HG02840 (cell line): ENCODE measurements around the gene BZW1.

ENCODE experiments used
- ATAC-seq: cut with Tn5 transposase; IDR thresholded peaks from one replicate; pipeline ENCODE4 v1.9.1; 2021; ENCODE audit warnings: mild to moderate bottlenecking, moderate library complexity, moderate number of reproducible peaks; ENCODE audit not compliant: unreplicated experiment, low FRiP score

Gene BZW1

DNA sequence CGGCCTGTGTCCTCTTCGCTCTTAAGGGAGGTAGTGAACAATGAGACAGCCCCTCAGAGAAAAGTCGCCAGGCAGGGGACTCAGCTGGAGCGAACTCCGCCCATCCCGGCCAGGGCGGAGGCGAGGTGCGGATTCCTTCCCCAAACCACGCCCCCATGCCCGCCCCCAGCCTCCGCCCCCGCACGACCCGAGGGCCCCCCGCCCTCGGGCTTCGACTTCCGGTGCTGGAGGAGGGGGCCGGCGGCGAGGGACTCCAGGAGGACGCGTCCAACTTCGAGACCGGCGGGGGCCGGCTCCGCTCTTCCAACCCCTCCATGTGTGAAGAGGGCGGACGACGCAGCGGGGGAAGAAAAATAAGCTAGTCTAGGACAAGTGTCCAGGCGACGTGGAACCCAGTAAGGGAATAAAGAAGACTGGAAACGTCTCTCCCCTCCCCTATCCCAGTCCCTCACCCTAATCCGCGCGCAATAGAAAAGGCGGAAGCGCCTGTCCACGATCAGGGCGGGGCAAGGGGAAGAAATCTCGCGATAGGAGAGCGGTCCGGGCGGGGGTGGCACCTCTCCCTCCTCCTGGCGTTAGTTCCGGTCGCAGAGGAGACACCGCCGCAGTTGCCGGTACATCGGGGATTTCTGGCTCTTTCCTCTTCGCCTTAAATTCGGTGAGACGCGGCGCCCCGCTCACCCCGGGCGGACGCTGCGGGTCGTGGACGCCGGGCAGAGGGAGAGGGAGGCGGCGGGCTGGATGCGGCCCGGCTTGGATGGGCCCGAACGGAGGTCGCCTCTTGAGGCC lies at the start of gene BZW1:
TSS of gene BZW1 (plus strand) at position 578 of the 789 bp plus-strand sequence. CDS start 1,308 bp downstream, outside the sequence.
- peak; percentile 82 for ATAC-seq

DNA sequence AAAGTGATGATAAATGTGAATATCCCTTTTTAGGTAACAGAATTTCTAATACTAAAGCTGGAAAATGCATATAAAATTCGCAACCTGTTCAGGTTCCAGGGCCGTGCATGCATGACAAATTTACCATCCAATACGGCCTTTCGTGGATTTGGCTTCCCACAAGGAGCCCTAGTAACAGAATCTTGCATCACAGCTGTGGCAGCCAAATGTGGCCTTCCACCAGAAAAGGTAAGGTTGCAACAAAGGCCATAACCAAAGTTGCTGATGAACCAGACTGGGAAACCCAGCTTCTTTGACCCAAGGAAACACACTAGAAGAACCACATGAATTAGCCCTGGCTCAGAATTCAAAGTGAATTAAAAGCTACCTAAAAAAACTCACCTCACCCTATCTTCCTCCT lies 49.6 kb upstream of the BZW1 start:
- ATAC-seq, result no peak

DNA sequence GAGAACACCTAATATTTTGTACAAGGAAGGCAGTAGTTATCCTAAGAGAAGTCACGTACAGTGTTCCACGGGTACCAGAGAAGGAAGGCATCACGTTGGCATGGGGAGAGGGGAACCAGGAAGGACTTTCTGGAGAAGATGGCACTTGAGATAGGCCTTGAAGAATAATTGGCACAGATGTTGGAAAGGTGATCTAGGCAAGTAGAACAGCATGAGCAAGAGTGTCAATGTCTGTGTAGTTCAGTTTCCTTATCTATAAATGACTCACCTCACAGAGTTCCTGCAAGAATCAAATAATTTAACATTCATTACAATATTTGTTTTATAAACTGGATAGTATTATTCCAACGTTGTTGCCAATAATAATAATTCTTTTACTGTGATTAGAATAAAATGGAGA lies 48.3 kb upstream of the BZW1 start:
- ATAC-seq, result no peak

DNA sequence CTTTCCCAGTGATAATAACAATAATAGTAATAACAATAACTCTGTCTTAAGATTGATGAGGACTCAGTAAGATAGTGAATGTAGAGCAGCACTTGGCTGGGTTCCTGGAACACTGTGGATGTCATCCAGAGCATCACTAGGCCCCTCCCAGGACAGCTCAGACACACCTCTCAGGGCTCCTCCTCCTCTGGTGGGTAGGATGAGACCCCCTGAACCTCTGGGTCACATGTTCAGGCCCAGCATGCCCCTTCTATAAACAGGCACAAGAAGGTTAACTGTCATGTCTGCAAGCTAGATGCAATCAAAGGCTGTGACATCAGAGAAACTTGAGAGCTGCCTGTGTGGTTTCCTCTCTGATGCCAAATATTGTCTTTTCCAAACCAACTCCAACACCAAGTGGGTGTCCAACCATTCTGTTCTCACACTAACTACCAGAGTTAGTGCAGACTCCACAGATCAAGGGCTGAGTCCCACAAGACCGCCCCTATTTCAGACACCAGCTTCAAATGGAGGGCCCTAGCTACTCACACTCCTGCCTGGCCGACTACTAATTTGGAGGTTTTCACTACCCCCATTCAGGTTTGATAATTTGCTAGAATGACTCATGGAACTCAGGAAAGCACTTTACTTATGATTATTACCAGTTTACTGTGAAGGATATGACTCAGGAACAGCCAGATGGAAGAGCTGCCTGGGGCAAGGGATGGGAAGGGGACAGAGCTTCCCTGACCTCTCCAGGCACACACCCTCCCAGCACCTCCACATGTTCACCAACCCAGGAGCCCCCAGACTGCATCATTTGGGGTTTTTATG lies 46.4 kb upstream of the BZW1 start:
- no peak for ATAC-seq

DNA sequence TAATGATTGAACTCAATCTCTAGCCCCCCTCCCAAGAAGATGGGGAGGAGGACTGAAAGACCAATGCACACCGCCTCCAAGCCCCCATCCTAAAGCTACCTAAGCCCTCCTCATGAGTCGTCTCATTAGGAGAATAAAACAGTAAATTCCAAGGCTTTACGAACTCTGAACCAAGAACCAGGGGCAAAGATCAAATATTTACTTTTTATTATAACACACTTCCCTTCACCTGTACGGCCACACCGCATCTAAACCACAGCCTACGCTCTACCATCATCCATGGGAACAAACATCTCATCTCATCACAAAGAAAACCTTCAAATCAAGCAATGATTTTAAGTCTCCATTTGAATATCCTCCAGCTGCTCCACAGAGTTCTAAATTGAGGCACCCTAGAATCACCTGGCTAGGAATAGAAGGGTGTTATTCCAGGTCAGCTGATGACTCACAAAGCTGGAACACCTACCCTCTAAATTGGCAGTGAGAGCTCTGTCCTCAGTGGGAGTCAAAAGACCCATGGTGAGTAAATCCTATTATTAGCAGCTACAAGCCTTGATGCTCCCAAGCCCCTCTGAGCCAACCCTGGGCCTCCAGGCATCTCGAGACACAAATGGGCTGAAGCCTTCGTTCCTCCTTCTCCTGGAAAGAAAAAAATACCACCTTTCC lies 45.6 kb upstream of the BZW1 start:
- ATAC-seq, result no peak

DNA sequence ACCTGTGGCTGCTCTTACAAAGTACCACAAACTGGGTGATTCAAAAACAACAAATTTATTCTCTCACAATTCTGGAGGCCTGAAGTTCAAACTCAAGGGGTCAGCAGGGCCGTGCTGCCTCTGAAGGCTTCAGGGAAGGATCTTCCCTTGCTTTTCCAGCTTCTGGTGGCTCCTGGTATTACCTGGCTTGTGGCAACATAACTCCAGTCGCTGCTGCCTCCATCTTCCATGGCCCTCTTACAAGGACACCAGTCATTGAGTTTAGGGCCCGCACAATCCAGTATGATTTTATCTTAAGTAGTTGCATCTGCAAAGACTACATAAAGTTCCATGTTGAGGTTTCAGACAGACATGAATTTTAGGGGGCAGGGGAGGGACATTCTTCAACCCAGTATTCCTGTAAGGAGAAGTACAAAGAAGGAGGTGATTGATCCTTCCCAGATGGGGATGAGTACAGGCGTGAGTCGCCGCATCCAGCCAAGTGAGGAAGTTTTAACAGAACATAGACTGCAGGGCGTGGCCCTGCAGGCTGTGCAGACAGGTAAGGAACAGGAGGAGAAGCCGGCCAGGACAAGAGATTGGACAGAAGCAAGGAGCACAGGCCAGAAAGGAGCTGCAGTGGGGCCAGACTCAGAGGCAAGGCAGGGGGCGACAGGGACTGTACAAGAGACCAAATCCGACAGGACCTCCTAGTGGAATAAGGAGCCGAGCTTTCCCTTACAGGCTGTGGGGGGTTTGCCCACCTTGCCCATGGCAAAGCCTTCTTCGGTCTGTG lies 44.4 kb upstream of the BZW1 start:
- ATAC-seq, result no peak

DNA sequence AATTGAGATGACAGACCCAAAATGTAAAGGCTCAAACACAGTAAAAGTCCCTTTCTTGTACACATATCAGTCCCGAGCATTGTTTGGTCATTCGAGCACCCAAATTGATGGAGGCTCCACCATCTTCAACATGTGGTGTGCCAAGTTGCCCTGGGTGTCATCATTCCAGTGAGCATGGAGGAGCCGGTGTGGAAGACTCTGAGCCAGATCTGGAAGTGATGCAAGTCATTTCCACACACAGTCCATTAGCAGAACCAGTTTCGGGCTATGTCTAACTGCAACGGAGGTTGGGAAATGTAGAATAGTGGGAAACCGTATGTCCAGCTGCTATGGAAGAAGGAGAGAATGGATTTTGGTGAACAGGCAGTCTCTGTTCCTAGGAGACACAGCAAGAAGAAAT lies 40.9 kb upstream of the BZW1 start:
- no peak for ATAC-seq

DNA sequence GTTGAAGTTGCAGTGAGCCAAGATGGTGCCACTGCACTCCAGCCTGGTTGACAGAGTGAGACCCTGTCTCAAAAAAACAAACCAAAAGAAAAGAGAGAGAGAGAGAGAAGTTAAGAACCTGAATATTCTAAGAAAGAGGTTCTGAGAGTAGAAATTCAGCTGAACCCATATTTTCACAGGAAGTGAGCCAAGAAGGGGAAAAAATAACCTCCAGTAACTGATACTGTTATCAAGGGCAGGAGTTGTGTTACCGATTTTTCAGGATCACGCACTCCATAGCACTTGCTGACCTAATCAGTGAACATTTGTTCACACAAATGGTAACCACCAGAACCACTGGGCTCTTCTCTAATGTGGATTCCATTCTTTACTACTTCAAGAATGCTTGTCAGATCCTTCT lies 39.1 kb upstream of the BZW1 start:
- no peak for ATAC-seq

DNA sequence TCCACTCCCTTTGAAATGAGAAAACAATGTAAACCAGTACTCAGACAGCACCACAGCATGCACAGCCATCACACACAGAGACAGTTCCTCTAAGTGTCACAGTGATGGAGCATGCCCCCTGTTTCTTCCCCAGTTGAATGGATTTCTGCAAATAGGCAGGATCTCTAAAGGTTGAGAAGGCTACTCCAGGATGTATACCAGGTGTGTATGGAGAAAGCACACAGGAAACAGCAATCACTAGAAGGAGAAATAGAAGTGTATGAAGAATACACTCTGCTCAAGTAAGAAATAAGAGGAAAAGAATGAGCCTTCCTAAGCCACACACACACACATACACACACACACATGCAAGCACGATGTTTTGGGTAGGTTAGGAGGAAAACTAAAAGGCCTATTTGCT lies 38.6 kb upstream of the BZW1 start:
- no peak for ATAC-seq

DNA sequence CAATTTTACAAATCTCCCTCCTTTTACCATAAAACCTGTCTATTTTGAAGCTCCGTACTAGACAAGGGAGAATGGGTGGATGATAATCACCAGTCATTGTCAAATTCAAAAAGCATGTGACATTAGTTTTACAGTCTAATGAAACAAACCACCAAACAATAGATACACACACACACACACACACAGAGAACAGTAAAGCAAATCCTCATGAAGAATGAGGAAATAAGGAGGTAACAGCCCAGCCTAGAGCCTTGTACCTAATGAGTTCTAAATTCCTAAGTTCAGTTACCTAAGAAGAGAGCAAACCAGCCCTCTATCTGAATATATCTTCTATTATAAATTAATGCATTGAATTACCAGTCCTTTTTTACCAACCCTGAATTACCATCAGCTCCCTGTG lies 36.8 kb upstream of the BZW1 start:
- ATAC-seq, result no peak

DNA sequence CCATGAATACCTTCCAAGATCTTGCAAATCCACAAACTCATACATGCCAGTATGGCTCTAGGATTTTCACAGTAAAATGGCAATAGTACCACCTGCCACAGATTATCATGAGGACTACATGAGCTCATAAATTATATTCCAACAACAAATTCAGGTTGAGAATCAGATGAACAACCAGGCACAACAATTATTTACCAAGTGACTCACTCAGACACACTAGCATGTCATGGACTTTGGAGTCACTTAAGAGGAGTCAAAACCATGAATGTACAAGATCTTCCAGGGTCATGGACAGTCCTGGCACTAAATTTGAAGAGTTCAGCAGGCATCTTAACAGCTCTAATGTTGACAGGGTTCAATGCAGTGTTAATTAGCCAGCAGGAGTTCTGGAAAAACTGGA lies 34.4 kb upstream of the BZW1 start:
- ATAC-seq, result no peak

DNA sequence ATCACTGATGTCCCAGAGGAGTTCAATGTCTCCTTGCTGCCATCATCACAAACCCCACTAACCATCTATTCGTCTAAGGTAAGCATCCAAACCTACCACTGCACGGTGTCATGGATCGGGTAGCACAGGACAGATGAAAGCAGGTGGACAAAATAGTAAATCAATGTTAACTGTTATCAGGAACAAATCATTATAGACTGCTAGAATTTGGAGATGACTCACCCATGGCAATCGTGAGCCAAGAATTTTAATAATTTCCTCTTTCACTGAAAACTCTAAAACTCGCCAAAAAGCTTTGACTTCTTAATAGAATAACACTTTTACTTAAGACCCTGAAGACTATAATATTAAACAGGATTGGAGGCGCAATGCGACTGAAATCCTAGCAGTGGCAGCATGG lies 33.7 kb upstream of the BZW1 start:
- no peak for ATAC-seq

DNA sequence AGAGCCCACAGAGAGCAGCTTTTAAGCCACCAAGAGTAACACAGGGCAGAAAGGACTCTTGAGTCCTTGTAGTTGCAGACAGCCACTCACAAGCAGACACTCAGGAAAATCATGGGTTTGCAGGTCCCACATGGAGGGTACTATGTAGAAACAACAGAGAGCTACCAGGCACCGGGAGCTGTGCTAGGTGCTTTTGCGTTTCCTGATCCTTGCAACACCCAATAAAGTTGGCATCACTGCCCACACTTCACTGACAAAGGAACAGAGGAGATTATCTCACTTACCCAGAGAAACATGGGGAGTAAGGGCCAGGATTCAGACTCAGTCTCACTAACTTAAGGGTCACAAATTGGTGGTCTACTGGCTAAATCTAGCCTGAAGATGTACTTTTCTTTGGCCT lies 32.5 kb upstream of the BZW1 start:
- no peak for ATAC-seq

DNA sequence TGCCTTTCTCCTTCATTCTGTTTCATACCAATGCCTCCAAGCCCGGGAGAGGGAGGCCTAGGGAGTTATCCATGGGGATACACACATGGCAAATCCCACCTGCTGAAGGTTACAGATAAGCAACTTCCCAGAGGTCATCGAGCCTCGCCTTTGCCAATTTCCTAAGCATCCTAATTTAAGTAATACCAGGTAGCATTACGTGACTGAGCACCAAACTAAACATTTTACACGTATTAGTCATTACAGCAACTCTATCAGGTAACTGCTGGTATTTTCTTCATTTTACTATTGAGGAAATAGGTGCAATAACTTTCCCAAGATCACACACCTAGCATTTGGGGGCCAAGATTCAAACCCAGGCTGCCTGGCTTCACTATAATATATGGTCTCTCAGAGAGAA lies 30.1 kb upstream of the BZW1 start:
- ATAC-seq, result no peak

DNA sequence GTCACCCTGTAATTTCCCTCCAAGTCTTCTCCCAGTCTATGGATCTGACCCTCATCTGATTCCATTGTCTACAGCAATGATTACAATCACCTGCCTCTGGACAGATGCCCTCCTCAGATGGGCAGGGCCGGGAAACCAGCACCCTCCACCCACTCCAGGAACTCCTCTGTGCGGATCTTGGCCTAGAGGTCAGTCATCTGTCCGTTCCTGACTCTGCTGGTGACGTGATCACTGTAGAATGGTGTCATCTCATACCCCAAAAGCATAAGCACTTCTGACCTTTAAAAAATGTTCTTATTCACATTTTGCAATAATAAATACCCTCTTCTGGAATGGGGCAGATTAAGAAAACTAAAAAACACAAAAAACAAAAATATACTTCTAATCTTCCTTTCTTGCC lies 29.5 kb upstream of the BZW1 start:
- ATAC-seq, result no peak

DNA sequence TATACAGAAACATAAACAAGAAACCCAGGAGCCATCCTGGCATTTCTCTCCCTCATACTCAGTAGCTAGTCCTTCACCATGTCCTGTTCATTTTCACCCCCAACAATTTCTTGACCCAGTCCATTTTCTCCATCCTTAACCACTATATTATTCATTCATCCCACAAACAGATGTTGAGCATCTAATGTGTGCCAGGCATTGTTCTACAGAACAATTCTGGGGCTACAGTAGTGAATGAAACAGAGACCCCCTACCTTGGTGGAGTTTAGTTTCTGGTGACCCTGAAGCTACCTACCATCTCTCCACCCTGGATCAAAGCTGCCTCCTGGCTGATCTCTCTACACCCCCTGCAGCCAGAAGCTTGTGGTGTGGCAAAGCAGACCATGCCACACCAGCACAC lies 27.5 kb upstream of the BZW1 start:
- ATAC-seq, result no peak

DNA sequence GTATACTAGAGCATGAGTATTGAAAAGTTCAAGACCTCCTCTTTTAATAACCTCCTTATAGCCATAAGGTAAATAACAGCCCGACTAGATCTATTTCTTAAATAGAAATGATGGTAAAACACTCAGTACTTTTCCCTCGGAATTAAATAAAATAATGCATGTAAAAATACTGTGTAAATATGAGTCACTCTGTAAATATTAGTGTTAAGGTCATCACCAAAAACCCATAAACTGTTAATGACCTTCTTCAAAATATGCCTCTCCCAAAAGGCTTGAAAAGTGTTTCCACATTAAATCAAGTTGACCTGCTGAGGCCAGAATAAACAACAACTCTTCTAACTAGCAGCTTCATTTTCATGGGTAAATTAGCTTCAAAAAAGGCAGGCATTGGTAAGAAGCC lies 25.3 kb upstream of the BZW1 start:
- no peak for ATAC-seq

DNA sequence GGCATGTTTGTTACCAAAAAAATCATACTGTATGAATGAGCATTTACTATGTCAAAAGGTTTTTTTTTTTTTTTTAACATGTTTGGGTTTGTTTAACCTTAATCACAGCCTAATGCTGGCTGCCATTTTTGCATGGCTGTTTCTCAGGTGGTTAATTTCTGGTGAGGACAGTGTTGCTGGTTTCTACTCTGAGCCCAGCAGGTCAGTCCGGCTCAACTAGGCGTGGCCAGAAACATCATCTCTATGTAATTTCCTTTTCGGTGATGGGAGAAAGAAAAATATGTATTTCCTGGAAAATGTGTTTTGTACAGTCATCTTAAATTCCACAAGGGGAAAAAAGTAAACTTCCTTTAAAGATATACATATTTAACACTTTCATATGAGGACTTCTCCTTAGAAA lies 24.9 kb upstream of the BZW1 start:
- ATAC-seq, result no peak

DNA sequence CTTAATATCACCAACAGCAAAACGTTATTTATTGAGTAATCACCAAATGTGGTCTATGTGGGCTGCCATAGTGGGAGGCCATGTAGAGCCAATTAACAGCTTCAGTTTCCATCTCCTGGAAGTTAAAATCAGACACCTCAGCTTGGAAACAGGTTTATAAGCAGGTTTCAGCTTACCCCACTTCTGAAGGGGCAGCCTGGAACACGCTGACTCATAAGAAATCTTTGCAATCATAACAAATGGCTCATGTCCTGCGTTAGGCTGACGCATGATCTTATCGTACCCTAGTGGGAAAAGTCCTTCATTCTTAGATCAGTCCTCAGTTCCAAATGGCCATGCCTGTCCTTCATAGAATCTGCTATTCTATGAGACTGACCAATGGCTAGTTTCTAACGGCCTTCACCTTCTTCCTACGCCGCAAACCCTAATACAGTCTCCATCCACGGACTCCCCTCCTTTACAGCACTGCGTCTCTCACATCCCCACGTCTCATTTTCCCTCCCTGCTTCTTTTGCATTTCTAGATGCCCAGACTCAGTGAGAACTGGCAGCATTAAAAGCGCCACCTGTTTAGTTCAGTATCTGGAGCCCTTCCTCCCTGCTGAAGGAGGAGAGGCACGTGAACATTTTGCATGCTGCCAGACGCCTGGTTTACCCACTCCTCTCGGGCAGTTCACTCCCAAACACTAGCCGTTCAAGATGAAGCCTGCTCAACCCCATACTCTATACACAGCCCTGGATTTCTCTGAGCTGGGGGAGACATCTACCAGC lies 24.2 kb upstream of the BZW1 start:
- no peak for ATAC-seq

DNA sequence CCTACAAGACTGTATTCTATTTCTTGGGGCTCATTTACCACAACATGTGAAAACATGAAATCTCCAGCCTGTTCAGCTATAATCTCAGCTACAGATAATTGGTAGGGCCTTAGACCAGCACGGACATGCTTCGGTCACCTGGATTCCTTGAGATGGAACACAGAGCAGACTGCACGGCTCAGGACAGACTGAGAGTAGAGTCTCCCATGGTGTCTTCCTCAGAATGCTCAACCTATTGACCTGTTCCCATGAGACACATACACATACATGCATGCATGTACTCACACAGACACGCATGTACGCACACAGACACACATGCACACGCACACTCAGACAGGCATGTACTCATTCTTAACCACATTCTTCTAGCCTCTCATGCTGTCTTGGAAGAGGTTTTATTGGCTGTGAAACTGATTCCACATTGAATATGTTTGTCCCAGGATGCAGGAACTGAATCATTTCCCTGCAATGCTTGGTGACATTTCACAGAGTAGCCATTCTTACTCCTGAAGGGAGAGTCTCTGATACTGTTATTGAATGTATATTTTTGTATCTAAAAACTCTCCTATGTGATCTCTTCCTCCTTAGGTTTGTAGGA lies 23.5 kb upstream of the BZW1 start:
- ATAC-seq, result no peak
